ENCODE results near the gene MRPL14. TPM values are rescaled to one million over a fixed set of nuclear protein-coding genes. Genes with fewer than 3 reads are reported as not detected.

Gene MRPL14
- total RNA-seq: 66.6 and 68.6 TPM in 2 replicates
- 107 TPM for polyA plus RNA-seq (2012)

- DNase-seq (ENCODE audit: low read depth): peak; percentile 91
These were observed at the start of gene MRPL14, which contains the start of gene TMEM63B for GRCh38 chr6:44127186-44128019. MRPL14 (minus strand) TSS chr6:44127452; CDS start chr6:44116611, 10,841 bp downstream. TMEM63B (plus strand) TSS chr6:44127554; CDS start chr6:44134585, 7,031 bp downstream.

- DNase-seq (ENCODE audit: low read depth): no peak
These were observed 49.0 kb upstream of the MRPL14 start for GRCh38 chr6:44176130-44176761.

- DNase-seq (ENCODE audit: low read depth): peak; percentile 96
These were observed 45.7 kb upstream of the MRPL14 start for GRCh38 chr6:44172731-44173500.

GRCh38 chr6:44171899-44172546, 44.8 kb upstream of the MRPL14 start:
- DNase-seq (ENCODE audit: low read depth): no peak

- DNase-seq (ENCODE audit: low read depth): no peak
These were observed 42.8 kb upstream of the MRPL14 start for GRCh38 chr6:44169886-44170570.

GRCh38 chr6:44169154-44169553, 41.9 kb upstream of the MRPL14 start:
- DNase-seq (ENCODE audit: low read depth): no peak

GRCh38 chr6:44167567-44167966, 40.3 kb upstream of the MRPL14 start:
- no peak for DNase-seq (ENCODE audit: low read depth)

- DNase-seq (ENCODE audit: low read depth): no peak
These were observed 39.4 kb upstream of the MRPL14 start for GRCh38 chr6:44166591-44167184.

- DNase-seq (ENCODE audit: low read depth): no peak
These were observed 38.9 kb upstream of the MRPL14 start for GRCh38 chr6:44166116-44166515.

GRCh38 chr6:44162876-44163625, 35.8 kb upstream of the MRPL14 start:
- DNase-seq (ENCODE audit: low read depth): no peak

- peak; percentile 79 for DNase-seq (ENCODE audit: low read depth)
These were observed 34.7 kb upstream of the MRPL14 start for GRCh38 chr6:44161997-44162338.

- DNase-seq (ENCODE audit: low read depth): no peak
These were observed 31.5 kb upstream of the MRPL14 start, which contains the start of gene CAPN11 for GRCh38 chr6:44158770-44159228. CAPN11 (plus strand) TSS chr6:44158820; CDS start chr6:44158849, 29 bp downstream.

GRCh38 chr6:44157152-44157521, 29.9 kb upstream of the MRPL14 start:
- no peak for DNase-seq (ENCODE audit: low read depth)

- DNase-seq (ENCODE audit: low read depth): no peak
These were observed 29.4 kb upstream of the MRPL14 start for GRCh38 chr6:44156494-44157151.

GRCh38 chr6:44154067-44154466, 26.8 kb upstream of the MRPL14 start:
- no peak for DNase-seq (ENCODE audit: low read depth)

GRCh38 chr6:44152533-44152932, 25.3 kb upstream of the MRPL14 start:
- DNase-seq (ENCODE audit: low read depth): no peak

- DNase-seq (ENCODE audit: low read depth): no peak
These were observed 24.8 kb upstream of the MRPL14 start for GRCh38 chr6:44152109-44152461.

- DNase-seq (ENCODE audit: low read depth): peak; percentile 60
These were observed 24.3 kb upstream of the MRPL14 start for GRCh38 chr6:44151348-44152108.
